Measurements from ENCODE around the gene MGP.
A peak's percentile ranks its signal among the peaks of the same experiment; 100 is the strongest.

MGP gene

DNA sequence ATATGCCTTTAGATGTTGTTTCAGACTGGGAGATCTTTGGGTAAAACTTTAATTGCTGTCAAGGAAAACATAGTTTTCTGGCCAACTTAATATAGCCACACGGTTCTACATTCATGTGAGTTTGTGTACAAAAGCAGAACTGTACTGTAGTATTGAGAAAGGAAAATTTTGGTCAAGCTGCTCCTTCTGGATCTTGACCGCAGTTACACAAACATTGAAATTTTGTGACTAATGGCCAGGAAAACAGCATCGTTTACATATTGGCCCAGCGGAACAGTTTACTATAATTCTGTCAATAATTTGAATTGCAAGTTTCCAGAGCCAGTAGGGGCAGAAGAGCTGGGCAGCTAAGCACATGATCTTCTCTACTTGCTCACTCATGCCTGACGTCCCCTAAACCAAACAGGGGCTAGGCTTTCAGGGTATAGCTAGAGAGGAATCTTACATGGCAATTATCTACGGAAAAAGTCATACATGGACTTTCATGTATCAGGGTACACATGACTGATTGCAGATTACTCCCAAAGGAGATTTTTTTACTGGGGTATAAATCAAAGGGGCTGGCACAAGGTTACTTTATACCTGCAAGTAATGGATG lies 31.0 kb downstream of the MGP start:
- DNase-seq, result no peak

GRCh38 chr12:14853961-14854360 lies 31.7 kb downstream of the MGP start:
- DNase-seq, result peak in 1 of 2 experiments; percentile 32

DNA sequence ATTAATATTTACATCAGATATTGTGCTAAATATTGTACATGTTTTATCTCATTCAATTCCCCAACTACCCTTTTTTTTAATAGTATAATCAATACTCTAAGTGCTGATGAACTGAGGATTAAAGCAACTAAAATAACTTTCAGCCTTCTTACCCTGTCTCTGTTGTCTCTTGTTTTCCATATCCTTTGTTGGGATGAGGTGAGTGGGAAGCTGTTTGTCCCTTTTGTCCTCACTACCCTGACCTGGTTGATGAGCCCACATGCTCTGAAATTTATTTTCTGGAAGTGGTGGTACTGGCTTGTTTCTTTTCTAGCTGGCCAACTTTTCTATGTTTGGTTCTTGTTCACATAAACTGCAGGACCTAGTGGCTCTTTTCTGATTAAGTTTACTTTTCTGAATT lies 32.8 kb downstream of the MGP start:
- DNase-seq, result no peak

DNA sequence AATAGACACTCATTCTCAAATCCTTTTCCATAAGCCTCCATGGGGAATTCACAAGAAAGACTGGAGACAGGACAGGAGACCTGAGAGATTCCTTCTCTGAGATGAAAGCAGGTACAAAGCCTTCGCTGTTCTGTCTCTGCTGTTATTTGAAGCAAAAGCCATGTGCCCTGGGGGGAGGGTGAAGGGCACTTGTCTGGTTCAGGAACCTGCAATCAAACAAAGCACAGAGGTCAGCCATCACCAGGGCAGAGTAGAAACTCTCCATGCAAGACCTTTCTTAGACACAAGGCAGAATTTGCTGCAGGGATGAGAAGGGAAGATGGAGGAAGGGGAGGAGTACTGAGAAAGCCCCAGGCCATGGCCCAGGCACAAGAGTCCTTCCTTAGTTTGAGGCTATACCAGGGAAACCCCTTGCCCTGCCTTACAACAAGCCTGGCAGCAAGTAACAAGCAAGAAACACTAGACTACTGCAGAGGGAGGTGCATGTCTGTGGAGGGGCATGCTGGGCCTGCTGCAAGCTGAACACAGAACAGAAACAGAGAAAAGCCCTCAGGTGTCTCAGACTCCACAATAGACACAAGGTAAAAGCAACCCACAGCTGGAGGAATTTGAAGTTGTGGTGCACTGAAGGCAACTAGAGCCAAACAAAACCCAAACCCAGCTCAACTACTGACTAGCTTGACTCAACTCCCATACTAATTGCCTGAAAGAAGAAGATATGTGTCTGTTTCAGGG lies 34.6 kb downstream of the MGP start:
- no peak for DNase-seq

GRCh38 chr12:14849661-14850060 lies 36.0 kb downstream of the MGP start:
- no peak for DNase-seq

DNA sequence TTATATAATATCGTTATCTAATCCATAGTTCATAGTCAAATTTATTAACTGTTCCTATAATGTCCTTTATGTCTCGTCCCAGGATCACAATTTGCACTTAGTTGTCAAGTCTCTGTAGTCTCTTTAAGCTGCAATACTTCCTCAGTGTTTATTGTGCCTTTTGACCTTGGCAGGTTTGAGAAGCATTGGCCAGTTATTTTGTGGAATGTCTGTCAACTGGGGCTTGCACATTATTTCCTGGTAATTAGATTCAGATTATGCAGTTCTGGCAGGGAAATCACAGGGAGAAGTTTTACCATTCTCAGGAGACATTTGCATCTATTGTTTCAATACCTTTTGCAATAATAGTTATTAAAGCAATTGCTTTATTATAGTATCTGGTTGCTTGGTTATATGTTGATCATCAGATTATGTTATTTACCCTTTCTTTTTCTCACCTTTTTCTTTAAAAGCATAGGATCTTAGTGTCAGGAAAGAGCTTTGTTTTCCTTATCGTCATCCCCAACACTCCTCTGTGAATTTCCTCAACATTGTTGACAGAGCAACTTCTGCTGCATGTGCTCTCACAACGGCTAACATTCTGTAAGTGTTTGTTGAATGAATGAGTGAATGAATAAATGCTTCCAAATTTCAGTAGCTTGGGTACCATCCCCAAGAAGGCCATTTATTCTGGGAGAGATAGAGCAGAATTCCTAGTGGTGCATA lies 38.6 kb downstream of the MGP start:
- peak in 1 of 2 experiments; percentile 23 for DNase-seq

DNA sequence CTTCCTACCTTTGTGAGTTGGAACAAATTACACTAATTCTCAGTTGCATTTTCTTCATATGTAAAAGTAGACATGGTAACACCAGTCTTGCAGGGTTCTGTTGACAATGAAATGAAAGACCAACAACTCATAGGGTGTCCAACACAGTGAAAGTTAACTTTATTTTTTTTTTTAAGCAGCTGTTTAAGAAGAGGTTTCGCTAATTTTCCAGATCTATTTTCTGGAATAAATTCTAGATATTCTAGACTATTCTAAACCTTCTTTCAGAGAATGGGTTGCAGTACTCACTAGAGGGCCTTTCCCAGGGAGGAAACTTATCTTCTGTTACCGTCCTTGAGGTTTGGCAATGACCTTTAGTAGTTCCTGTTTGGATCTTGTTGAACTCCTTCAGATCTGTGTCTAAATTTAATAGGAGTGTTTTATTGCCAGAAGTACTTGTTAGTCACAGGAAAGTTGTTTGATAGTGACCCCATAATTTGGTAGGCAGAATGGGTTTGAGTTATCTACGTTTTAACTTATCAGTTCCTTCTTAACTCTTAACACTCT lies 39.5 kb downstream of the MGP start:
- DNase-seq, result no peak

DNA sequence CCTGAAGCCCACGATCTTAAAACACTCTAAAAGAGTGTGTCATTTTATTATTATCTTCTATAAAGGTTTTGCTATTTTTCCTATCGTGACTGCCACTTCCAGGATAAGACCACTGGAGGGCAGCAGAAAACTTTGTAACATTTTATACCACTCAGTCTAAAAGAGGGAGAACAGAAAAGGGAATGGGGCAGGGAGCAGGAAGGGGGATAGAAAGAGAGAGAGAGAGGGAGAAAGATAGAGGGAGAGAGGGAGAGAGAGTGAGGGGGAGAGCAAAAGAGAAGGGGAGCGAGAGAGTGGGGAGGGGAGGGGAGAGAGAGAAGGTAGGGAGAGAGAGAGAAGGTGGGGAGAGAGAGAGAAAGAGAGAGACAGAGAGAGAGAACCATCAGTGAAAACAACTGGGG lies 40.3 kb downstream of the MGP start:
- peak; percentile 48 to 76 for DNase-seq

DNA sequence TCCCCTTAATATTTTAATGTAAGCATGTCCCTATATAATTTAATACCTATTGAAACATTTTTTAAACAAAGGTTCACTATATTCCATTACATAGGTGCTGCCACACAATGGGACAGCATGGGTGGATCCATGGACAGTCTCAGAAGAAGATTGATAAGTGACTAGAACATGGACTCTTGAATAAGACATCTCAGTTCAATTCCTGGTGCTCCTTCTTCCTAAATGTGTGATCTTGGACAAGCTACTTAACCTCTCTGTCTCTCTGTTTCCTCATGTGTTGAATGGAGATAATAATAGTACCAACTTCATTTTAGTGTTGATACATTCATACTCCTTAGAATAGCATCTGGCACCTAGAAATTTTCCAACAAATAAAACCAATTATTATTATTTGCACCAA lies 41.3 kb downstream of the MGP start:
- DNase-seq, result no peak

DNA sequence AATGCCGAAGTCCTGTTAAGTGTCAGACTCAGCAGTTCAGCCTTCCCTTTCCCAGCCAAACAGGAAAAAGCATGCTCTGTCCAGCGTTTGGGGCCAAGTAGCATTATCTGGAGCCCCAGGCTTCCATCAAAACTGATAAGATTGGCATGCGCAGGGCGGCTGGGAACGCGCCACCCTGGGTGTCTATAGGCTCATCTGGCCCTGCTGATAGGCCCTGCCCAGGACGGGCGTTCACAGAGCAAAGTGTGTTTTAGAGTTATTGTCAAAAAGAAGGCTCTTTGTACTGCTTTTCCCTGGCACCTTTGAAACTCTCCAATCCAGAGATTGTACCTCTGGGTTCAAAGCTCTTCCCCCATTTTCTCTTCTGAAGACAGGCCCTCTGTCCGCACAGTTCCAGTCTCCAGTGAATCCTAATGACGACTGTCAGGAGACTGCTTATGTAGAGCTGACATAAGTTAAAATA lies 42.2 kb downstream of the MGP start, which contains the start of gene ART4:
Gene ART4 (minus strand): TSS at position 102 of the 463 bp plus-strand sequence. CDS start 413 bp downstream, outside the sequence.
- no peak for DNase-seq

DNA sequence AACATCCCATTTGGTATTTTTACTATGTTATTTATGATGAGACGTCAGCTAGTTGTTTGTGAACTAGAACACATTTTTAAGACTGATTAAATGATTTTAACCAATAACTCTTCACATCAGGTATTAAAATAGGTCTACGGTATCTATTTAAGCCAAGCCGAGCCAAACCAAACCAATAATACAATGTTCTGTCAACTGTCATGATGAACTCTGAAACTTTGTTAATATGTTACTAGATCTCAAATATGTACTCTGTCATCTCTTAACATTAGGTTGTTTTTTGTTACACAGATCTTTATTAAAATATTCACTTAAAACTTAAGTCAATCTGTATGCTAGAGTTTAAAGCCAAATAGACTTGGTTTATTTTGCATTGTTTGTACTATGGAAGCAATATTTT lies 43.3 kb downstream of the MGP start:
- no peak for DNase-seq

GRCh38 chr12:14841761-14842160 lies 43.9 kb downstream of the MGP start:
- DNase-seq, result no peak

- DNase-seq, result no peak
Observed at GRCh38 chr12:14840616-14841015, 45.0 kb downstream of the MGP start.

DNA sequence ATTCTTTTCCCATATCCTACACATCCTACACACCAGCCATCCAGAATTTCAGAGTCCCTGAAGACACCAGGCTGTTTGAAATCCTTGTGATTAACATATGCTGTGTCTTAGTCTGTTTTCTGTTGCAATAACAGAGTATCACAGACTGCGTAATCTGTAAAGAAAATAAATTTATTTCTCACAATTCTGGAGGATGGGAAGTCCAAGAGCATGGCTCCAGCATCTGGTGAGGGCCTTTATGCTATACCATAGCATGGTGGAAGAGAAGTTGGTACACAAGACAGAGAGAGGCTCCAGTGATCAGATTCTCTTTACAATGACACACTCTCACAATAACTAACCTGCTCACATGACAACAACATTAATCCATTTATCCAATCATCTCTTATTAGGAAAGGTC lies 46.4 kb downstream of the MGP start:
- DNase-seq, result no peak

DNA sequence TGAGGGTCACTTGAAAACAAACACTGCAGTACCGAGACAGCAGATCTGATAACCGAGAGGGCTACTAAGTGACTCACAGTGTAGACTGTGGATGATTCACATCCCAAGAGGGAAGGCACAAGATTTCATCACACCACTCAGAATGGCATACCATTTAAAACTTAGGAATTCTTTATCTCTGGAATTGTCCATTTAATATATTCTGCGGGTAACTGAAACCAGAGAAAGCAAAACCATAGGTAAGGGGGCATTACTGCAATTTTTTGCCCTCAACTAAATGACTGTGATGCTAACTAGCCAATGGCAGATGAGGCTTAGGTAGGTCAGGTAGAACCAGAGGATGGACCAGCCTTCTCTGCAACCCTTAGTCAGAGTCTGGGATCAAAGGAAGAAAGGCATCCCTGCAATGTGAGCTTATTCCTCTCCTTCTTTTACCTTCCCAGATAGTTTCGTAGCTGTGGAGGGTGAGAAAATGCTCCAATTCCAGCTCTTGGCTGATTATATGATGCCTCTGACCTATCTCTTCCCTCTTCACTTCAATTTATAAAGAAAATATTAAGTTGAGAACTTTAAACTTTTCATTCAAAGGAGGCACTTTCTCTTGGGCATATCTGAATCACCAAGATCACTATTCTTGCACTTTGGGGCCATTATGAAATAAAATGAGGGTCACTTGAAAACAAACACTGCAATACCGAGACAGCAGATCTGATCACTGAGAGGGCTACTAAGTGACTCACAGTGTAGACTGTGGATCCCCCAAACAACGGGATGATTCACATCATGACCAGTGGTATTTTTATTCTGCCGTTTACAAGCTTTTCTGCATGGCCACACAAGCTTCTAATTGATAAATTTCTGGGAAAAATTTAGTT lies 49.1 kb downstream of the MGP start:
- DNase-seq, result no peak

DNA sequence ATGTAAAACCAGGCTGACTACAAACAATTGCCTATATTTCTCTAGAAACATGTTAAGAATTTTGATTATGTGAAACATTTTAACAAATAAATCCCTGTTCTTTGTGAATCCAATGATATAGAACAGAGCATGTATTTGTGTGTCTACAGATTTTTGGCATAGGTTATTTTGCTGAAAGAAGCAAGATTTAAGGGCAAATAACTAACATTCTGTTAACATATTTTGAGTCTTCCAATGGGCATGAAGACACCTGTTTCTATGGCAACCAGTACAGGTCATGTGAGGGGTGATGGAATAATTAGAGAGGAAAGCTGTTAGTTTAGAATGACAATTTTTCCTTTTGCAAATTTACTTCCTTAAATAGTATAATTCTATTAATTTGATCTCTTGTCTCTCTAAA lies 51.1 kb downstream of the MGP start:
- peak in 1 of 2 experiments; percentile 63 for DNase-seq

- DNase-seq, result no peak
Observed at GRCh38 chr12:14833952-14834351, 51.7 kb downstream of the MGP start.

- DNase-seq, result no peak
Observed at GRCh38 chr12:14833336-14833735, 52.3 kb downstream of the MGP start.

Data from NCI-H446 (cell line).